CD4-positive, alpha-beta T cell treated with Interleukin-17A for 4 hours (primary cell): ENCODE measurements around the gene SHANK2.
"Not testable (repeated sequence)": the region's sequence is repeated elsewhere in the genome, so short reads cannot be mapped to it uniquely, and the experiment has no call there.

Experiments used
- DNase-seq: peaks from one replicate; pipeline ENCODE4 v3.0.0-alpha.2; 2020; ENCODE audit warnings: mixed read lengths

The SHANK2 gene

DNA sequence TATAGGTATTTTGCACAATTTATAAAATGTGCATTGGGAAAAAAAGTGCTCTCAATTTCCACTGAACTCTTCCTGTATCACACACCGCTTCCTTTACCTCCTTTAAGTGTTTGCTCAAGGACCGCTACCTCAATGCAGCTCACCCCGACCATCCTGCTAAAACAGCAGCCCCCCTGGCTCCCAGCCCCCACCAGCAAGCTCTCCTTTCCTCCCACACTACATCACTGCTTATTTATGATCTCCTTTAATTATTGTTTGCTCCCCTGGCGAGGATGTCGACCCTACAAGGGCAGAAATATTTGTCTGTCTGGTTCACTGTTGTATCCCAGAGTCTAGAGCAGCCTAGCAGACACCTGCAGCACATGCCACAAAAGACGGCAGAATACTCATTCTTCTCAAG, 10.0 kb downstream of the SHANK2 start:
- DNase-seq, result no peak

DNA sequence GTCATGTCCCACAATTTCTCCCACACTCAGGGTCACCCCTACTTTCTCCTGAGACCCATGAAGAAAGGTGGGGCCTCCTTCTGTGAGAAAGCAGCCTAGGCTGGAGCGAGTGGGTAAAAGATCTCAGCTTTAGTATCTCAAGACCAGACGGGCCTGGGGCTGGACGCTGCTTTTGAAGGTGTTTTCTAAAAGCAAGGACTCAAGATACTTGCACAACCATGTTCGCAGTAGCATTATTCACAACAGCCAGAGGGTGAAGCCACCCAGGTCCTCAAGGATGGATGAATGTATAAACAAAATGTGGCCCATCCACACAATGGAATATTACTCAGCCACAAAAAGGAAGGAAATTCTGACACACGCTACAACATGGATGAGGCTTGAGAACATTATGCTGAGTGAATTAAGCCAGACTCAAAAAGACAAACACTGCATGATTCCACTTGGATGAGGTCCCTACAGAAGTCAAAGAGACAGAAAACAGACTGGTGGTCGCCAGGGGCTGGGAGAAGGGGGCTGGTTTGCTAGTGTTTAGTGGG, 10.6 kb downstream of the SHANK2 start:
- no peak for DNase-seq

DNA sequence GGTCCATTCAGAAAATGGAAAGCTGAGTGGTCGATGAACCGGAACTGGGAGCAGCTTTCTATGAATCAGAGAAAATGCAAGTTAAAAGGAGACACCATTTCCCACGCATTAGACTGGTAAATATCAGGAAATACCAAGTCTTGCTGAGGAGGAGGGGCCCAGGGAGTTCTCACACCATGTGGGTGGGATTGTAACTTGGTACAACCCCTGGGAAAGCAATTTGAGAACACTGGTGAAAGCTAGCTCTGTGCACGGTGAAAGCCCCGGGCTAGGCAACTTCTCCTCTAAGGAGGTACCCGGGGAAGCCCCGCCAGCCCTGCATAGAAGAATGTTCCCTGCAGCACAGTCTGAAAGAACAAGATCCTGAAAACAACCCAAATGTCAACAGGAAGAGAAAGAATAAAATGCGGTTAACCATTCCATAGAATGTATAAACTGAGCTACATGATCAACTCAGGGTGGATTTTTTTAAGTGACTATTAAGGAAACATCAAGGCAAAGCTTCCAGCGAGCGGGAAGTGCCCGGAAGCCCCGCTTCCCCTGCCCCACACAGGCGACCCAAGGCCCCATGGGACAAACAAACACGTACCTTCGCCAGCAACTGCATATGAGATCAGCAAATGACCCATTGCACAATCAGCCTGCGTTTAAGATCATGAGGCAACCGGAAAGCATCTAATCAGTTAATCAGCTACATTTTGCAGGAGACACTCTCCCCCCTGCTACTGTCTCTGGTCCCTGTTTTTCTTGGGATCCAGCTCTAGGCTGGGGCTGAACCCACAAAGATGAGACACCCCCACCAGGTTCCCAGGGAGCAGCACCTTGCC, 11.3 kb downstream of the SHANK2 start:
- no peak for DNase-seq

DNA sequence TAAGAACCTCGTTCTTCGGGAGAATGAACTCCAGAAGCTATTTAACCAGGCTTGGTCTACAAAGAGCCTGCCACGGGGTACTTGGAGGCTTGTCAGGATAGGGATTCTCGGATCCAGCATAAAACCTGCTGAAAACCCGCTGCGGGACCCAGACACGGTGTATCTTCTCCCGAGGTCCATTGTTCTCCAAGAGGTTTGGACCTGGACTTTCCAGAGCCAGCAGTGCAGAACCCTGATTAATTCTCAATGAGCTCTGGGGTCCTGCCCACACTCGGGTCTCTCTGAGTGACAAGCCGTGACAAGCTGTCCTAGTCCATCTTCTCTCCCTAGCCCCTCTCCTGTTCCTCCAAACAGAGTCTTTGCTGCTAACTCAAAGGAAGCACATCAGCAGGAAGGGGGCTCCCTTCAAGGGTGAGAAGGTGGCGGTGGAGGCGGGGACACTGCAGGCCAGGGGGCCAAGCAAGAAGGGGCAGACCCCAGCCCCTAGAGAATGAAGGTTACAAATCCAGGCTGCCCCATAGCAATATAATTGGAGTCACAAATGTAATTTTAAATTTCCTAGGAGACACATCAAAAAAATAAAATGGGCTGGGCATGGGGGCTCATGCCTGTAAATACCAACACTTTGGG, 12.2 kb downstream of the SHANK2 start:
- DNase-seq, result no peak

DNA sequence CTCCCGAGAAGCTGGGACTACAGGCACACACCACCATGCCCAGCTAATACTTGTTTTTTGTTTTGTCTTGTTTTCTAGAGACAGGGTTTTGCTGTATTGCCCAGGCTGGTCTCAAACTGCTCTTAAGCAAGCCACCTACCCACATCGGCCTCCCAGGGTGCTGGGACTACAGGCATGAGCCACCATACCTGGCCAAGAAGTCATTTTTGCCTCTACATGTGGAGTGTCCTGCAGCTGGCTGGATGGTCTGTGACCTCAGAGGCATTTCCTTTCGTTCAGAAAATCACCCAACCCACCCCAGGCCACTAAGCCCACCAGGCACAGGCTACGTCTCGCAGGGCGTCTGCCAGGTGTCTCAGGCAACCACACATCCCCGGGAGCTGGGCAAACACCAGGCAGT, 12.8 kb downstream of the SHANK2 start:
- no peak for DNase-seq

DNA sequence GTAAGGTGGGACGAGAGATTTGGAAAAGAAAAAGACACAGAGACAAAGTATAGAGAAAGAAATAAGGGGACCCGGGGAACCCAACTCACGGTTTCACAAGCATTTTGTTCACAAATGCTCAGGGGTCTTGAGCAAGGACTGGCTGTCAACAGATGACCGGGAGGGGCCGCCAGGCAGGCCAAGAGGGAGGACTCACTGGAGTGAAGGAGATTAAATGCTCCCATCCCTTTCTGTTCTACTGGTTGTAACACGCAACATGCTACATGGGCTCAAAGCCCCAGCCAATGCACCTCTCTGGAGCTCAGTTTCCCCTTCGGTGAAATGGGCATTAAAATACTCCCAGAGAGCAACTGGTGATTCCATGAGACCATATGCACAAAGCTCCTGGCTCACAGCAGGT, 13.4 kb downstream of the SHANK2 start:
- DNase-seq, result no peak

DNA sequence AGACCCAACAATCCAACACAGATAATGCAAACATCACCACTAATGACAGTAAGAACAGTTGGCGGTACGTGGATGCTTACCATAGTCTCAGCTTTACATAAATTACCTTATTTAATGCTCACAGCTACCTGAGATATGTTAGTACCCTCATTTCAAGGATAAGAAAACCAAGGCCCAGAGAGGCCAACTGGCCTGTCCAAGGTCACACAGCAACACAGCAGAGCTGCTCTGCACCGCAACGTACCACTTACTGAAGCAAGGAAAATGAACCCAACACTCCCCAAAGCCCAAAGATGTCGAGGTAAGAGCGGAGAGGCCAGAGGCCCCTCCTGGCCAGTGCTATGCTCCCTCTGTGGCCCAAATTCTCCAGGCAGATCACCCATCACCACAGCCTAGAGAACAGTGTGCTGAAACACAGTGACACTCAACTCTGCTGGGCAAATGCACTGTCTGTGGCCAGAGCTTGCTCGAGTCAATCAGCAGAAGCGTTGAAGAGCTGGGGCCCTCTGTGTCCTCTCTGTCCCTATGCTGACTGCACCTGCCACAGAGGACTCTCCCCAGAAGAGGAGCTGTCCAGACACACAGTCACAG, 14.0 kb downstream of the SHANK2 start:
- DNase-seq, result no peak

DNA sequence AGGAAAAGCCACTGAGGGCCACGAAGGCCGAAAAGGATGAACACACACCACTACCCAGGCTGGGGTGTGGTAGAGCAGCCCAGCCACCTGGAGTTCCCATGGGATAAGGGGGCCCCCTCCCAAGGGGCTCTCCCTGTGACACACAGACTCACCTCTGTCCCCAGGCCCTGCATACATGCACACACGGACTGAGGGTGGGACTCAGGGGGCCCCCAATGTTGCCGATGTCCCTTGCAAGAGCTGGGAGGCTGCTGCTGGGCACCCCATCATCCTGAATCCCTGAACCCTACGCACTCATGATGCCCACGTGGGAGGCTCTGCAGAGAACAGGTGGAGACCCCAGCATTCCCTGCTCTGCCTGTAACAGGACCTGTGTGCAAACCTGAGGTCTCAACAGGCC, 14.5 kb downstream of the SHANK2 start:
- DNase-seq, result no peak

DNA sequence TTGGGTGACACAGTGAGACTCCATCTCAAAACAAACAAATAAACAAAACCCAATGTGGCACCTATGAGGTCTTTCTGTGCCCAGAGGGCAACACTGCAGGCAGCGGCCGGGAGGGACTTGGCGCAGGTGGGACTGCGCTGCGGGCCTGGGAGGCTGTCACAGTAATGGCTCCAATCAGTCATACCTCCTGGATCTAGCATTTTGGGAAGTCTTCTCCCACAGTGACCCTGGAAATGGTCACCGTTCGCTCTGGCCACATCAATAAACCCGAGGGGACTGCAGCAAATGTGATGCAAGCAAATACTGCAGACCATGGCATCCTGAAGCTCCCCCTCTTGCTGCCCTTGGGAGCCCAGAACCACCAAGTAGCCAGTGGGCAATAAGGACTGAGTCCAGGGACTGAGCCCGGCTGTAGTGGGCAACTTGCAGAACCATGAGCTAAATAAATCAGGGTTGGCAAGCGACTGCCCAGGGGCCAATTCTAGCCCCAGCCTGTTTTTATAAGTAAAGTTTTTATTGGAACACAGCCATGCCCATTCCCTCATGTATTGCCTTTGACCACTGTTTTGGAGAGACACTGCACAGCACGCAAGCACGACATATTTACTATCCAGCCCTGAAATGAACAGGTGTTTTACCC, 15.4 kb downstream of the SHANK2 start:
- no peak for DNase-seq

DNA sequence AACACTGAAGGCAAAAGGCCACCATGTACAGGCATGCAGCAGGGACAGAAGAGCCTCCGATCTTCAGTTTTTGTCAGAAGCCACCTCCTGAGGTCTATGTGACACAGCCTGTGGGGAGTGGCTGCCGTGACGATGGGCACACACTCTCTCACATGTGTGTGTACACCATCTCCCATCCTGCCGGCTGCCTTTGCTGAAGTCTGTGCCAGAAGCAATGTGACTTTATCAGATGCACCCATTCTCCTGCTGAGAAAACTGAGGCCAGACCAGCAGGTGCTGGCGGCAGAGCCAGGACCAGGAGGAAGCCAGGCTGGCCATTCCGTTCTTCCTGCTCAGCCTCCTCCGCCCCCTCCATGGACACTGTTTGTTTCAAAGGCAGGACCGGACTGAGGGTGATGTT, 16.7 kb downstream of the SHANK2 start:
- no peak for DNase-seq

DNA sequence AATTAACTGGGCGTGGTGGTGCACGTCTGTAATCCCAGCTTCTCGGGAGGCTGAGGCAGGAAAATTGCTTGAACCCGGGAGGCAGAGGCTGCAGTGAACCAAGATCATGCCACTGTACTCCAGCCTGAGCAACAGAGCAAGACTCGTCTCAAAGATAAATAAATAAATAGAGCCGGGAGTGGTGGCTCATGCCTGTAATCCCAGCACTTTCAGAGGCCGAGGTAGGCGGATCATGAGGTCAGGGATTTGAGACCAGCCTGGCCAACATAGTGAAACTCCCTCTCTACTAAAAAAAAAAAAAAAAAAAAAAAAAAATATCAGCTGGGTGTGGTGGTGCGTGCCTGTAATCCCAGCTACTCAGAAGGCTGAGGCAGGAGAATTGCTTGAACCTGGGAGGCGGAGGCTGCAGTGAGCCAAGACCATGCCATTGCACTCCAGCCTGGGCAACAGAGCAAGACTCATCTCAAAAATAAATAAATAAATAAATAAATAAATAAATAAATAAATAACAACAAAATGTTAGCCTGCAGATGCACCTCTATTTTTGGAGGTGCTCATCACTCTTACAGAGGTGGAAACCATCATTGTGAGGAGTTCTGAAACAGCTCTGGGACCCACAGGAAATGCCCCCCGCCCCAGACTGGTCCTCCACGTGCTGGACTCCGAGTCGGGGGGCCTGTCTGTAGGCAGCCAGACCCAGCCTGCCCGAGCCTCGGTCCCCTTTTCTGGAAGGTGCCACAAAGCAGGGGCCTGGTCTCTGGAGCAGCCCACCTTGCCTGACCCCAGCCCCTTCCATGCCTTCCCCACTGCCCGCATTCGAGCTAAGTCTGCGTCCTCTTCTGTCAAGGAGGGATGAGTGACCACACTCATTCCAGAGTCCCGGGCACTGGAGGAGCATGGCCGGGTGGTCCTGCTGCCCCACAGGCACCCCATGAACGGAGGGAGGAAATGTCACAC, 18.2 kb downstream of the SHANK2 start:
- DNase-seq, result not testable (repeated sequence)

DNA sequence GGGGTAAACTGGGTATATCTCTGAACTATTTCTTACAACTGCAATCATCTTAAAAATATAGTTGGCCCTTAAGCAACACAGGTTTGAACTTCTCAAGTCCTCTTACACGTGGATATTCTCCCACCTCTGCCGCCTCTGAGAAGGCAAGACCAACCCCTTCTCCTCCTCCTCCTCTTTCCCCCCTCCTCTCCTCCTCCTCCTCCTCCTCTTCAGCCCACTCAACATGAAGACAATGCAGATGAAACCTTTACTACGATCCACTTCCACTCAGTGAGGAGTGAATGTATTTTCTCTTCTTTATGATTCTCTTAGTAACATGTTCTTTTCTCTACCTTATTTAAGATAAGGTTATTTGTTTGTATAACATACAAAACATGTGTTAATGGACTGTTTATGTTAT, 20.0 kb downstream of the SHANK2 start:
- no peak for DNase-seq

DNA sequence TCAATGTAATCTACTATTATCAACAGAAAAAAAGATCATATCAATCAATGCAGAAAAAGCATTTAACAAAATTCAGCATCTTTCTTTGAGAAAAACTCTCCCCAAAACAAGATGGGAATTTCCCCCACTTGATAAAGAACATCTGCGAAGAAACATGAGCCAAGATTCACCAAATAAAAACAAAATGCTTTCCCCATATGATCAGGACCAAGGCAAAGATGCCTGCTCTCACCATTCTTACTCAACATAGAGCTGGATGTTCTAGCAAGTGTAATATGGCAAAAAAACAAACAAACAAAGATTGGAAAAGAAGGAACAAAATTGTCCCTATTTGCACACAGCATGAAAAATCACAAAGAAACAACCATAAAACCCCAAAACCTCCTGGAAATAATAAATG, 23.4 kb downstream of the SHANK2 start:
- no peak for DNase-seq

DNA sequence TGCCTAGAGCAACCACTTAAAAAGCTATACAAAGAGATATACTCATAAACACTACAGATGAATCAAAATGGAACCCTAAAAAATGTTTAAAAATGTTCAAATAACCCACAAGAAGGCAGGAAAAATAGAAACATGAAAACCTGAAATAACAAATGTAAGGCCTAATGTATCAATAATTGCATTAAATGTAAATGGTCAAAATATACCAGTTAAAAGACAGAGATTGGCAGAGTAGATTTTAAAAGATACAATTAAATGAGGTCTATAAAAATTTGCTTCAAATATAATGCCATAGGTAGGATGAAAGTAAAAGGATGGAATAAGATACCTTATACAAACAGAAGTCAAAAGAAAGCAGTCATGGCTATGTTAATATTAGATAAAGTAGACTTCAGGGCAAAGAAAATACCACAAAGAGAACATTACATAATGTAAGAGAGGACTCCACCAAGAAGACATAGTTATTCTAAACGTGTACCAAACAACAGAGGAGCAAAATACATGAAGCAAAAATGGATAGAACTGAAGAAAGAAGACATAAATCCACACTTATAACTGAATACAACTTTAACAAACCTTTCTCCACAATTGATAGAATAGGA, 25.2 kb downstream of the SHANK2 start:
- DNase-seq, result no peak

DNA sequence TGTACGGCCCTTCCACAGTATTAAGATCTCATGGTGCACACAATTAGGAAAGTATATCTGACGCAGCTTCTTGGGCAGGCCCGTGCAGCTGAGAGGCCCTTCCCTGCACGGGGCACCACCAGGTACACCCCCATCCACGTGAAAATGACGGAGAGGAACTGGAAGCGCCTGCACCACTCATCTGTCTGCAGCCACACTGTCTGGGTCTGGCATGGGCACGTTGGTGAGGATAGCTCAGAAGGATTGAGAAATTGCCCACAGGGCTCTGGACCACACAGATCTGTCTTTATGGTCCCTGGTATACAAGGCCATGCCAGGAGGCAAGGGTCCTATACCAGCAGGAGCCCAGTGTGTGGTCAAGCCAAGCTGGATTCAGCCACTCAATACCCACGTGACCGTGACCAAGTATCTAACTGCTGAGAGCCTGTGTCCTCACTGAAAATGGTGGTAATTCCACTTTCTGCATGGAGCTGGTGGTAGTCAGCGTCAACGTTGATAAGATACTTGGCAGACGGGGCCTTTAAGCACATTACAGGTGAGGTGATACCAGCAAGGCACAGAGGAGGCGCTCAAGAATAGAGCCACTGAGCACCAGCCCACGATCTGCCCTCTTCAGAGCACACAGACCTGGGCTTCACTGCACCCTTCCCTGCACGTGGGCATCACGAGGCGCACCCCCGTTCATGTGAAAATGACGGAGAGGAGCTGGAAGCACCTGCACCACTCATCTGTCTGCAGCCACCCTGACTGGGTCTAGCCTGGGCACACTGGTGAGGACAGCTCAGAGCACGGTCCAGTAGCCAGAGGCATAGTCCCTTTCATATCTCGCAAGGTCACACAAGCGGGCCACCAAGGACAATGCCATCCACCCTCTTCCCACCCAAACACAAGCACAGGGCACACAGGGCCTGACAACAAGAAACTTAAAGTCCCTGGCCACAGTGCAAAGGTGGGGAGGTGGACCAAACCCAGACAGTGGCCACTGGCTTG, 28.4 kb downstream of the SHANK2 start:
- no peak for DNase-seq

DNA sequence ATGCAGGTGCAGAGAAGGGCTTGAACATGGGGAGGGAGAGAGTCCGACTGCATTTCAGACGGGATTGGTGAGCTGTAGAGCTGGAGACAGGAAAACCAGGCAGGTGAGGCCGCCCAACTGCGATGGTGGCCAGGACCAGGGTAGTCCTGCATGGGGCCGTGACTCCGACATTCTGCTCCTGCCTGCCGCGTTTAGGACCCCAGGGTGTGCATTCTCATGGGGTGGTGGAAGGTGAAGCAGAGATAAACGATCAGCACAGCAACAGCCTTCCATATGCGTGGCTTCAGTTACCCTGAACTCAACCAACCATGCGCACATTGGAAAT, 29.3 kb downstream of the SHANK2 start:
- DNase-seq, result no peak

DNA sequence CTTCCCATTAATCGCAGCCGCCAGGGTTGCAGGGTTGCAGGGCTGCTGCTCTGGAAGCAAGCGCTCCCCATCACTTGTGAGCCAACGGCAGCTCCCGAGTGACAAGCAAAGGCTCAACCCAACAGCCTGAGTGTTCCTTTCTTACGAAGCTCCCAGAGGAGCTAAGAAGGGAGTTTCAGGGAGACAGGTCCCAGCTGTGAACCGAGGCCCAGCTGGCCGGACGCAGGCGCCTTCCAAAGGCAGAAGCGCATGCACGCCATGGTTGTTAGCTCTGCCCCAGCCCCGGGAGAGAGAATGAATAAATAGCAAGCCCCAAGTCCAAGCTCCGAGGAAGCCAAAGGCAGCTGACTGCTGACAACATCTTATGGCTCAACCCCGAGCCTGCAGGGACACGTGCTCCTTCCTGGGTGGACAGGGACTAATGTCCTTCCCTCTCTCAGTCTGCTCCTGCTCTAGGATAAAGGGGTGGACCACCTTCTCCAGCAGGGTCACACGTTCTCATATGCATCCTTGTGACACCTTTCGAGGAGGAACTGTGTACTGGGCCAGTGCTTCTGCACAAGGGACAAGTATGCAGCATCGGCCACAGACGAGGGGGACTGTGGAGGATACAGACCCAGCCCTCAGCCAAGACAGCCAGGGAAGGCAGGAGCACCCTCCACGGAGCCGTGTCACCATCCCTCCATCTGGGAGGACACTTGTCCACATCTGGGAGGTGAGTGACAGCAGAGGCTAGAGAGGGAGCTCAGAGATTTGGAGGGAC, 29.9 kb downstream of the SHANK2 start:
- DNase-seq, result no peak

DNA sequence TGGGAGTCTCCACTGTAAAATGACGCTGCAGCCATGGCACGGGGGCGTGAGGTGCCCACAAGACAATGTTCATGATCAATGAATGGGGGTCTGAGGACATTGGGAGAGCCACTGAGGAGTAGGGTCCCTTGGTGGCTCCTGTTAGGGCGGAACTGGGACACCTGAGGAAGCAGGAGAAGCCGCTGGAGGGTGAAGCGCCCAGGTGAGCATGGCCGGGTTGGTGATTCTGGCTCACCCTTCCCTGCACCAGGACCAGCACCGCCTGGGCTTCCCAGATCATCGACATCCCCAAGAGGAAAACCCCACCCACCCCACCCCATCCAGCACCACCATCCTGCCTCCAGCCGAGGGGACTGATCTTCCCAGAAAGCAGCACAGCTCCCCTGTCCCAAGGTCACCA, 30.6 kb downstream of the SHANK2 start:
- DNase-seq, result no peak

DNA sequence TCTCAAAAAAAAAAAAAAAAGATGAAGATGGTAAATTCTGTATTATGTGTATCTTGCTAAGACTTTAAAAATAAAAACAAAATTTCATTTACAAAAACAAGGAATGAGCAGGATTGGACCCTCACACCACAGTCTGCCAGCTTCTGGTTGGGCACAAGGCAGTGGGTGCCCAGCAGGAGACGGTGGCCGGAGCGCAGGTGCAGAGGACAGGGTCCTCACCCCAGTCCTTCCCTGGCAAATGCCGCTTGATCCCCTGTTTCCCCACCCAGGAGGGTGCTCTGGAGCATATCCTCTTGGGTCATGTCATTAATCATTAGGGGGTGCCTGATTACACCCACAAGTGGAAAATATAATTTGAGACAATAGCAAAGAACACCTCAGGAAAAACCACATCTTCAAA, 31.2 kb downstream of the SHANK2 start:
- no peak for DNase-seq
